Astrocyte of the cerebellum (primary cell): ENCODE data around the gene HARS1.

Experiments
- DNase-seq: peaks from one replicate; pipeline ENCODE4 v3.0.0-alpha.2; 2011; ENCODE audit warnings: low read depth
- H3K4me3 ChIP-seq: 2 replicates; pipeline ENCODE4 v1.5.1; 2011; ENCODE audit warnings: mild to moderate bottlenecking, low read depth, low read length, moderate library complexity
- in situ Hi-C: cut with HindIII; loops from 2 replicates; pipeline ENCODE4 v1.10.0; 2017; ENCODE audit warnings: low sequenced_read_pairs
- TF ChIP-seq, protein P1 (sequence below): IDR thresholded peaks from 2 replicates; pipeline ENCODE4 v1.5.1; 2012; ENCODE audit warnings: low read length, low read depth, moderate library complexity, mild to moderate bottlenecking; ENCODE audit errors: missing control alignments

HARS1 gene

DNA sequence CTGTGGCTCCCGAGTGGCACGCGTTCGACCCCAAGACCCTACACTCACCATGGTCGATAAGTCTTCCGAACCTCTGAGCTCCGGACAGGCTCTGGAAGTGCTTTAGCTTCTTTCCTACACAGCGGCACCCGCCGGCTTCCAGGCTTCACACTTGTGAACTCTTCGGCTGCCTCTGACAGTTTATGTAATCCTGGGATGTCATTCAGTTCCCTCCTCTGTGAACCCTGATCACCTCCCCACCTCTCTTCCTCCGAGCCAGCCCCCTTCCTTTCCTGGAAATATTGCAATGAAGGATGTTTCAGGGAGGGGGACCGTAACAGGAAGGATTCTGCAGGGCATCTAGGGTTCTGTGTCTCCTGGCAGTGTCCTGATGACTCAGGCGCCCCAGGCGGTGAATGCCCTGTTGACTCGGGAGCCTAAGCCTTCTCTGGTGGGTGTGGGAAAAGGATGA is 58.1 kb downstream of the HARS1 start, which contains the start of gene CD14:
Gene CD14, minus strand, starts transcription at position 155 of the 451 bp plus-strand sequence. Its CDS starts 104 bp downstream, at position 51.
- no peak for DNase-seq
- TF ChIP-seq, protein P1, sequence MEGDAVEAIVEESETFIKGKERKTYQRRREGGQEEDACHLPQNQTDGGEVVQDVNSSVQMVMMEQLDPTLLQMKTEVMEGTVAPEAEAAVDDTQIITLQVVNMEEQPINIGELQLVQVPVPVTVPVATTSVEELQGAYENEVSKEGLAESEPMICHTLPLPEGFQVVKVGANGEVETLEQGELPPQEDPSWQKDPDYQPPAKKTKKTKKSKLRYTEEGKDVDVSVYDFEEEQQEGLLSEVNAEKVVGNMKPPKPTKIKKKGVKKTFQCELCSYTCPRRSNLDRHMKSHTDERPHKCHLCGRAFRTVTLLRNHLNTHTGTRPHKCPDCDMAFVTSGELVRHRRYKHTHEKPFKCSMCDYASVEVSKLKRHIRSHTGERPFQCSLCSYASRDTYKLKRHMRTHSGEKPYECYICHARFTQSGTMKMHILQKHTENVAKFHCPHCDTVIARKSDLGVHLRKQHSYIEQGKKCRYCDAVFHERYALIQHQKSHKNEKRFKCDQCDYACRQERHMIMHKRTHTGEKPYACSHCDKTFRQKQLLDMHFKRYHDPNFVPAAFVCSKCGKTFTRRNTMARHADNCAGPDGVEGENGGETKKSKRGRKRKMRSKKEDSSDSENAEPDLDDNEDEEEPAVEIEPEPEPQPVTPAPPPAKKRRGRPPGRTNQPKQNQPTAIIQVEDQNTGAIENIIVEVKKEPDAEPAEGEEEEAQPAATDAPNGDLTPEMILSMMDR: no peak
- in situ Hi-C loops: no loop called here
- H3K4me3 ChIP-seq: peak within 1 kb of the TSS; percentile 30

DNA sequence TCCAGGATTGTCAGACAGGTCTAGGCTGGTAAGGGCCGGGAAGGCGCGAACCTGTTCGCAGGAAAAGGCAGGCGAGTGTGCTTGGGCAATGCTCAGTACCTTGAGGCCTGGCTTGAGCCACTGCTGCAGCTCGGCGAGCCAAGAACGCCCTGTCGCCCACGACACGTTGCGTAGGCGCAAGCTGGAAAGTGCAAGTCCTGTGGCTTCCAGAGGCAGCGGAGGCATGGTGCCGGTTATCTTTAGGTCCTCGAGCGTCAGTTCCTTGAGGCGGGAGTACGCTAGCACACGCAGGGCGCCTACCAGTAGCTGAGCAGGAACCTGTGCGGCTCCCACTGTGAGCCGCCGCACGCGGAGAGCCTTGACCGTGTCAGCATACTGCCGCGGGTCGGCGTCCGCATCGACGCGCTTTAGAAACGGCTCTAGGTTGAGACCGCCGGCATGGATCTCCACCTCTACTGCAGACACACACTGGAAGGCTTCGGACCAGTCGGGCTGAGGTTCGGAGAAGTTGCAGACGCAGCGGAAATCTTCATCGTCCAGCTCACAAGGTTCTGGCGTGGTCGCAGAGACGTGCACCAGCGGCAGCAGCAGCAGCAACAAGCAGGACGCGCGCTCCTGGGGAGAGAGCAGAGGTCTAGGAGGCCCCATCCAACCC is 58.7 kb downstream of the HARS1 start:
- in situ Hi-C loops: no loop called here
- H3K4me3 ChIP-seq: peak overlapping the region; percentile 30
- no peak for DNase-seq
- TF ChIP-seq, protein P1: no peak

DNA sequence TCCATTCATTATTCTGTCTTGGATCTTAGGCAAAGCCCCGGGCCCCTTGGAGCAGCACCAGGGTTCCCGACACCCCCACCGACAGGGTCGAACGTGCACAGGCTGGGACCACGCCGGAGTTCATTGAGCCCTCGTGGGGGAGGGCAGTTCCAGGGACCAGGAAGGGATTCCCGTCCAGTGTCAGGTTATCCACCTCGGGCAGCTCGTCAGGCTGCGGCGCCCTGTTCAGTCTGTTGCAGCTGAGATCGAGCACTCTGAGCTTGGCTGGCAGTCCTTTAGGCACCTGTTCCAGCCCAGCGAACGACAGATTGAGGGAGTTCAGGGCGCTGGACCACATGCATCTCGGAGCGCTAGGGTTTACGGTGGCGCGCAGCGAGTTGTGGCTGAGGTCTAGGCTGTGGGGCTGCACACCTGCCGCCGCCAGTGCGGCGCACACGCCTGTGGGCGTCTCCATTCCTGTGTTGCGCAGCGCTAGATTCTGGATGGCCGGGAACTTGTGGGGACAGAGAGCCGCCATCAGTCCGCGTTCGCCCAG is 59.3 kb downstream of the HARS1 start:
- peak overlapping the region; percentile 30 for H3K4me3 ChIP-seq
- TF ChIP-seq, protein P1: no peak
- in situ Hi-C loops: no loop called here
- DNase-seq: no peak

DNA sequence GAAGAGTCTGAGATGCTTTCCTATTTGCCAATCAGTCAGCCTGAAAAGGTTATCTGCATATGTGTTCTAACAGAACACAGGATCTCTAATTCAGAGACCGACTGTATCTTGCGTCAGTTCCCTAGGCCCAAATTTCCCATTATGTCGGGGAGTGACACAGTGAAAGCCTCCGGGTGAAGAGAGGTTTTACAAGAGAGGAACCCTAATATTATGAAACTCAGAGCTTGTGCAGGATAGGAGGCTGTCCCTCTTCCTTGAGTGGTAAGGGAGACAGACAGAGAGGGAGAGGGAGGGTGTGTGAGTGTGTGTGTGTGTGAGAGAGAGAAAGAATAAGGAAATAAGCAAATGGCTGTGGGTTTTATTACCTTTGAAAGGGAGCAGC is 60.1 kb downstream of the HARS1 start:
- no peak for DNase-seq
- TF ChIP-seq, protein P1: no peak
- in situ Hi-C loops: no loop called here
- no peak overlapping the region for H3K4me3 ChIP-seq

DNA sequence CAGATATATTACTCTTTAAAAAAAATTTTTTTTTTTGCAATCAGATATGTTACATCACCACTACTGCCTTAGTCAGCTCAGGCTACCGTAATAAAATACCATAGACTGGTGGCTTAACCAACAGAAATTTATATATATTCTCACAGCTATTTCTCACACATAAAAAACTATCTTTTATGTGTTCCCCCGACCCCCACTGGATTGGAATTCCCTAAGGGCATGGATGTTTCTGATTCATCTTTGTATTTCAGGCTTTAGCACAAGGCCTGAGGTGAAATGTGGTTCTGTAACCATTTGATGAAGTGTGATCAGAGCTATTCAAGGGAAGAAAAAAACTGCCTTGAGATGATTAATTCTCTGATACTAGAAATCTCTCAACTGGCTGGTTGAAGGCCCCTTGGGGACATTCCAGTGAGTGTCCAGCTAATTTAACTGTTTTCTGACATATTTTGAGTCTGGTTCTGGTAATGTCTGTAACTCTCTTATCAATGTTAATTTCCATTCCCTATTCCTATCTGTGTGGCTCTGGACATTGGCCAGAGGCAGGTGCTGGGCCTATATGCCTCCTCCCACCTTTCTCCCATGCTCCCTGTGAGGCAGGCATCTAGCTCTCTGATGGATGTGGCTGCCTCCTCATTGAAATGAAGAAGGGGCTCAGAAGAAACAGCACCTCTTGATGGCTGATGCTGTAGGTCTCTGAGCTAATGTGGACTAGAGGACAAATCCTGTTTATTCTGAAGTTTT is 60.7 kb downstream of the HARS1 start:
- no peak overlapping the region for H3K4me3 ChIP-seq
- TF ChIP-seq, protein P1: no peak
- in situ Hi-C loops: no loop called here
- DNase-seq: no peak

DNA sequence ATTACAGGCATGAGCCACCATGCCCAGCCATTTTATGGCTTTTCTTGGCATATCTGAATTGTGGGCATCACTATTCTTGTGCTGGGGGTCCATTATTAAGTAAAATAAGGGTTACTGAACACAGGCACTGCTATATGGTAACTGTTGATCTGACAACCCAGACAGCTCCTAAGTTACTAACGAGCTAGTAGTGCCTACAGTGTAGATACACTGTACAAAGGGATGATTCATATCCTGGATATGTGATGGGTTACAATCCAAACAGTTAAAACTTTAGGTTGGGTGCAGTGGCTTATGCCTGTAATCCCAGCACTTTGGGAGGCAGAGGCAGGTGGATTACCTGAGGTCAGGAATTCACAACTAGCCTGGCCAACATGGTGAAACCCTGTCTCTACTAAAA is 62.5 kb downstream of the HARS1 start:
- in situ Hi-C loops: no loop called here
- TF ChIP-seq, protein P1: no peak
- H3K4me3 ChIP-seq: no peak overlapping the region
- DNase-seq: no peak
